Activated B cell treated with CpG ODN at 0.5 μM for 24 hours (primary cell): Measurements from ENCODE around the gene RABGAP1L. TPM values are rescaled to one million over a fixed set of nuclear protein-coding genes. Genes with fewer than 3 reads are reported as not detected.

Experiments used
- ATAC-seq: fragments of 200-7000 bp; cut with Tn5 transposase; one replicate; pipeline ENCODE4 v1.10.0; 2021; ENCODE audit warnings: low read depth, mild to moderate bottlenecking, moderate library complexity
- CTCF ChIA-PET: fragments of 350-600 bp; sonication (Branson Sonifier 250); formaldehyde crosslinking; loops from one replicate; lab custom pipeline; 2021; ENCODE audit warnings: antibody characterized with exemption; lab: Charles Lee
- POLR2A ChIA-PET: fragments of 350-600 bp; sonication (Branson Sonifier 250); formaldehyde crosslinking; loops from one replicate; lab custom pipeline; 2021; ENCODE audit warnings: antibody characterized with exemption; lab: Charles Lee
- DNase-seq: peaks from one replicate; pipeline ENCODE4 v3.0.0; 2022
- H3K27ac Mint-ChIP-seq: one replicate; pipeline ENCODE4 v1.8.0; 2020; ENCODE audit warnings: mixed read lengths
- H3K27me3 Mint-ChIP-seq: one replicate; pipeline ENCODE4 v1.8.0; 2021; ENCODE audit warnings: mixed read lengths
- H3K36me3 Mint-ChIP-seq: one replicate; pipeline ENCODE4 v1.8.0; 2021; ENCODE audit warnings: low read depth, mixed read lengths
- H3K4me1 Mint-ChIP-seq: one replicate; pipeline ENCODE4 v1.8.0; 2021; ENCODE audit warnings: mixed read lengths
- H3K4me3 Mint-ChIP-seq: one replicate; pipeline ENCODE4 v1.8.0; 2020; ENCODE audit warnings: mild to moderate bottlenecking, mixed read lengths
- H3K9me3 Mint-ChIP-seq: one replicate; pipeline ENCODE4 v1.8.0; 2020; ENCODE audit warnings: mixed read lengths
- CTCF ChIP-seq: fragments of 200-600 bp; IDR thresholded peaks from one replicate; pipeline ENCODE4 v1.8.0; 2022; ENCODE audit warnings: antibody characterized with exemption, mild to moderate bottlenecking
- intact Hi-C: fragments of 100-400 bp; cut with micrococcal nuclease; formaldehyde crosslinking; loops from one replicate; pipeline ENCODE4 v1.15.1; 2024
- total RNA-seq: library from RNA; stranded (reverse); gene quantifications from 2 replicates; pipeline ENCODE4 v1.2.3, GENCODE V29; 2022

RABGAP1L gene
- total RNA-seq, 1 donor from 2014 or later, result 126 TPM

GRCh38 chr1:174949645-174950044 lies 790.3 kb downstream of the RABGAP1L start:
- Mint-ChIP-seq H3K27me3 (no peaks in the 10 kb centered on the region), H3K36me3 (no peaks in the 10 kb centered on the region), H3K27ac (no peak overlapping the region), H3K9me3 (no peaks in the 10 kb centered on the region), H3K4me3 (no peak overlapping the region), H3K4me1 (peaks cover 26% of the 10 kb centered on the region)
- no peak for TF ChIP-seq CTCF
- ATAC-seq (no peak), DNase-seq (no peak)
- intact Hi-C loops, result loop anchor here (5.0 kb wide), 1 partner anchor 72 kb away; no protein-coding TSS in a partner anchor
- POLR2A ChIA-PET, result no interaction called here
- CTCF ChIA-PET, result interaction anchor here (0.6 to 1.3 kb wide), 2 partner anchors 33 to 156 kb away, joined by 3 to 6 read pairs; no protein-coding TSS in a partner anchor

GRCh38 chr1:174953285-174954072 lies 794.2 kb downstream of the RABGAP1L start:
- ChIA-PET POLR2A (interaction anchor here (0.6 to 3.1 kb wide), 7 partner anchors 12 to 694 kb away, joined by 3 to 15 read pairs (median 6); partner anchors contain the start of genes CACYBP and MRPS14), CTCF (interaction anchor here (1.1 to 2.9 kb wide), 2 partner anchors 12 to 30 kb away, joined by 3 to 9 read pairs; no protein-coding TSS in a partner anchor)
- H3K9me3 Mint-ChIP-seq, result no peaks in the 10 kb centered on the region
- H3K4me3 Mint-ChIP-seq, result peak overlapping the region; percentile 70
- H3K36me3 Mint-ChIP-seq, result peaks cover 12% of the 10 kb centered on the region
- intact Hi-C loops, result loop anchor here (1.0 to 5.0 kb wide), 3 partner anchors 11 to 76 kb away; no protein-coding TSS in a partner anchor
- DNase-seq (no peak), ATAC-seq (peak; percentile 67)
- no peak for TF ChIP-seq CTCF
- peaks cover 51% of the 10 kb centered on the region for H3K4me1 Mint-ChIP-seq
- H3K27me3 Mint-ChIP-seq, result no peaks in the 10 kb centered on the region
- H3K27ac Mint-ChIP-seq, result peak overlapping the region; percentile 79

- Mint-ChIP-seq H3K36me3 (peaks cover 18% of the 10 kb centered on the region), H3K4me3 (peak overlapping the region; percentile 70), H3K27ac (peak overlapping the region; percentile 79), H3K9me3 (no peaks in the 10 kb centered on the region), H3K4me1 (peaks cover 52% of the 10 kb centered on the region), H3K27me3 (no peaks in the 10 kb centered on the region)
- POLR2A ChIA-PET, result interaction anchor here (0.9 to 3.1 kb wide), 8 partner anchors 10 to 154 kb away, joined by 3 to 15 read pairs (median 5); partner anchors contain the start of genes CACYBP and MRPS14
- no peak for TF ChIP-seq CTCF
- intact Hi-C loops, result loop anchor here (5.0 kb wide), 1 partner anchor 77 kb away; no protein-coding TSS in a partner anchor
- CTCF ChIA-PET, result interaction anchor here (1.1 to 2.9 kb wide), 2 partner anchors 12 to 29 kb away, joined by 3 to 9 read pairs; no protein-coding TSS in a partner anchor
- ATAC-seq (no peak), DNase-seq (no peak)
Observed at GRCh38 chr1:174954073-174954460, 794.7 kb downstream of the RABGAP1L start.

GRCh38 chr1:174954671-174955669 lies 795.6 kb downstream of the RABGAP1L start:
- intact Hi-C loops, result loop anchor here (5.0 kb wide), 1 partner anchor 78 kb away; no protein-coding TSS in a partner anchor
- Mint-ChIP-seq H3K9me3 (no peaks in the 10 kb centered on the region), H3K4me3 (peak overlapping the region; percentile 52), H3K36me3 (peaks cover 20% of the 10 kb centered on the region), H3K27ac (peak overlapping the region; percentile 42), H3K27me3 (no peaks in the 10 kb centered on the region), H3K4me1 (peaks cover 52% of the 10 kb centered on the region)
- no peak for DNase-seq
- no peak for TF ChIP-seq CTCF
- no peak for ATAC-seq
- ChIA-PET CTCF (interaction anchor here (2.9 kb wide), 1 partner anchor 28 kb away, joined by 9 read pairs; no protein-coding TSS in a partner anchor), POLR2A (interaction anchor here (0.9 to 3.1 kb wide), 7 partner anchors 9 to 155 kb away, joined by 3 to 15 read pairs (median 5); partner anchors contain the start of genes CACYBP and MRPS14)
